SJCRH30 (cell line): Measurements from ENCODE around the gene EIF4E. TPM values are rescaled to one million over a fixed set of nuclear protein-coding genes. Genes with fewer than 3 reads are reported as not detected.

Source experiments
- DNase-seq, 2 experiments: peaks; one replicate each; pipeline ENCODE4 v3.0.0-alpha.2; 2015 to 2020
- H3K27ac ChIP-seq: fragments of 250-450 bp; sonication (Bioruptor Pico); 2 replicates; pipeline ENCODE4 v1.5.1; 2020; ENCODE audit warnings: mild to moderate bottlenecking, moderate library complexity
- H3K27me3 ChIP-seq: fragments of 250-450 bp; sonication (Bioruptor Pico); 2 replicates; pipeline ENCODE4 v1.5.1; 2020; ENCODE audit warnings: mild to moderate bottlenecking, moderate library complexity
- H3K36me3 ChIP-seq: fragments of 250-450 bp; sonication (Bioruptor Pico); 2 replicates; pipeline ENCODE4 v1.5.1; 2020; ENCODE audit warnings: mild to moderate bottlenecking, moderate library complexity
- H3K4me1 ChIP-seq: fragments of 250-450 bp; sonication (Bioruptor Pico); 2 replicates; pipeline ENCODE4 v1.5.1; 2020; ENCODE audit warnings: mild to moderate bottlenecking, moderate library complexity
- H3K4me3 ChIP-seq: fragments of 250-450 bp; sonication (Bioruptor Pico); 2 replicates; pipeline ENCODE4 v1.5.1; 2020; ENCODE audit warnings: mild to moderate bottlenecking, moderate library complexity
- H3K9me3 ChIP-seq: fragments of 250-450 bp; sonication (Bioruptor Pico); replicated peaks from 2 replicates; pipeline ENCODE4 v1.5.1; 2020; ENCODE audit warnings: mild to moderate bottlenecking, moderate library complexity
- total RNA-seq: library from RNA; depleted of rRNA; stranded (reverse); fragments of >200 nt; shearing (Covaris generic); gene quantifications from 2 replicates; pipeline ENCODE4 v1.2.3, GENCODE V29; 2014; rRNA removed

Gene EIF4E, protein sequence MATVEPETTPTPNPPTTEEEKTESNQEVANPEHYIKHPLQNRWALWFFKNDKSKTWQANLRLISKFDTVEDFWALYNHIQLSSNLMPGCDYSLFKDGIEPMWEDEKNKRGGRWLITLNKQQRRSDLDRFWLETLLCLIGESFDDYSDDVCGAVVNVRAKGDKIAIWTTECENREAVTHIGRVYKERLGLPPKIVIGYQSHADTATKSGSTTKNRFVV
- total RNA-seq: 191 and 202 TPM in 2 replicates

DNA sequence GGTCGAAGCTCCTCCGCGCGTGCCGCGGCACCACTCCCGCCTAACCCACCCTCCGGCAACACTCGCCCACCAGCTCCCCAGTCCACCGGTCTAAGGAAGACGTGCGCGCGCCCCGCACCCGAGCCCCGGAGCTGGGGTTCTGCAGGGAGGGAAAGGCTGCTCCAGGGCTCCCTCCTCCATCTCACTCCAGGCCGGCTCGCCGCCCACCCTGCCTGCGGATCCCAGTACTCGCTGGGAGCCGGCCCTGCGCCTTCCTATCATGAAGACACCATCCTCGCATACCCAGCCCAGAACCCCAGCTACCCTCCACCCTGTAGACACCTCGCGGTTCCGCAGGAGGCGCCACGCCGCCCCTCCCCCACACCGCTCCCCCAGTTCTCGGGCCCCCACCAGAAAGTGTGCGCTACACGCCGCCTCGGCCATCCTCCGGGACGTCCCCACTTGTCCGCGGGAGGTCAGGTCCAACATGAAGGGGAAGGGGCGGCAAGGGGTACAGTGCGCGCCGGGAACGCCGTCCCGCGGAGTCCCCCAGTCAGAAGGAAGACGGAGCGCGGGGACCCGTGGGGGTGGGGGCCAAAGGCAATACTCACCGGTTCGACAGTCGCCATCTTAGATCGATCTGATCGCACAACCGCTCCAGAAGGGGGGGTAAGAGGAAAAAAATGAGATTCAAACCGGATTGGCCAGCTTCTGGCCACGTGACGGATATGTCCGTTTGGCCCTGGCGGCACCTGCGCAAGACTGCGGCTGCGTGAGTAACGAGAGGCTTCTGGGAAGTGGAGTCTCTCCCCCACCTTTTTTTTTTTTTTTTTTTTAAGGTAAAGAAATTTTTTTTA, at the start of gene EIF4E:
Gene EIF4E, minus strand, starts transcription at position 629 of the 836 bp plus-strand sequence. Its CDS starts 21 bp downstream, at position 608.
- Histone ChIP-seq H3K4me1 (no peaks in the 10 kb centered on the region), H3K27me3 (no peaks in the 10 kb centered on the region), H3K27ac (peak within 1 kb of the TSS; percentile 87), H3K9me3 (no peaks in the 10 kb centered on the region), H3K36me3 (peaks cover 23% of the 10 kb centered on the region), H3K4me3 (peak within 1 kb of the TSS; percentile 98)
- DNase-seq: peak; percentile 97 to 98

DNA sequence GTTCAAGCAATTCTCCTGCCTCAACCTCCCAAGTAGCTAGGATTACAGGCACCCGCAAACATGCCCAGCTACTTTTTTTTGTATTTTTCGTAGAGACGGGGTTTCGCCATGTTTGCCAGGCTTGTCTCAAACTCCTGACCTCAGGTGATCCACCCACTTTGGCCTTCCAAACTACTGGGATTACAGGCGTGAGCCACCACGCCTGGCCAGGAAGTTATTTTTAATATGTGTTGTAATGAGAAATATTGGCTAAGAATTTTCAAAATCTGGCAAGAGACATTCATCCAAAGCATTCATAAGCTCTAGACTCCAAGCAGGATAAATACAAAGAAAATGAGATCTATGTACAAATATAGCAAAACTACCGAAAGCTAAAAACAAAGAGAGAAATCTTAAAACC, 48.6 kb upstream of the EIF4E start:
- no peak for DNase-seq
- H3K4me1 ChIP-seq: no peaks in the 10 kb centered on the region
- H3K4me3 ChIP-seq: no peak overlapping the region
- no peaks in the 10 kb centered on the region for H3K9me3 ChIP-seq
- H3K27me3 ChIP-seq: no peaks in the 10 kb centered on the region
- H3K27ac ChIP-seq: no peak overlapping the region
- H3K36me3 ChIP-seq: no peaks in the 10 kb centered on the region

DNA sequence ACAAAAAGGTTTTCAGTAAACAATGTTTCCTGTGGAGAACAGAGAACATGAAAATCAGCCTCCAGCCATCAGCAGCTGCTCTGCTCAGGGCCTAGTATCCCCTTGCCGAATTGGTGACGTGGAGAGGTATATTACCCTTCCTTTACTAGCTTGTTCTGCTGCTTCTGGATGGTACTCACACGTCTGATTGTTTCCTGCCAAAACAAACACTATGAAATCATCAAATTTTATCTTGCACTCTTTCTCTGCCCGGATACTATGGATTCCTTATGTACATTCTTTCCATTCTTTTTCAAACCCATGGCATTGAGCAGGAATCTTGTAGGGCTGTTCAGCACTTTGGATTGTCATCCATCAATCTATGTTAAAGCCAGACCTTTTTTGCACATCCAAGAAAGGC, 47.8 kb upstream of the EIF4E start:
- no peaks in the 10 kb centered on the region for H3K27me3 ChIP-seq
- no peaks in the 10 kb centered on the region for H3K36me3 ChIP-seq
- H3K4me1 ChIP-seq: no peaks in the 10 kb centered on the region
- H3K4me3 ChIP-seq: no peak overlapping the region
- no peak overlapping the region for H3K27ac ChIP-seq
- H3K9me3 ChIP-seq: no peaks in the 10 kb centered on the region
- DNase-seq: no peak

DNA sequence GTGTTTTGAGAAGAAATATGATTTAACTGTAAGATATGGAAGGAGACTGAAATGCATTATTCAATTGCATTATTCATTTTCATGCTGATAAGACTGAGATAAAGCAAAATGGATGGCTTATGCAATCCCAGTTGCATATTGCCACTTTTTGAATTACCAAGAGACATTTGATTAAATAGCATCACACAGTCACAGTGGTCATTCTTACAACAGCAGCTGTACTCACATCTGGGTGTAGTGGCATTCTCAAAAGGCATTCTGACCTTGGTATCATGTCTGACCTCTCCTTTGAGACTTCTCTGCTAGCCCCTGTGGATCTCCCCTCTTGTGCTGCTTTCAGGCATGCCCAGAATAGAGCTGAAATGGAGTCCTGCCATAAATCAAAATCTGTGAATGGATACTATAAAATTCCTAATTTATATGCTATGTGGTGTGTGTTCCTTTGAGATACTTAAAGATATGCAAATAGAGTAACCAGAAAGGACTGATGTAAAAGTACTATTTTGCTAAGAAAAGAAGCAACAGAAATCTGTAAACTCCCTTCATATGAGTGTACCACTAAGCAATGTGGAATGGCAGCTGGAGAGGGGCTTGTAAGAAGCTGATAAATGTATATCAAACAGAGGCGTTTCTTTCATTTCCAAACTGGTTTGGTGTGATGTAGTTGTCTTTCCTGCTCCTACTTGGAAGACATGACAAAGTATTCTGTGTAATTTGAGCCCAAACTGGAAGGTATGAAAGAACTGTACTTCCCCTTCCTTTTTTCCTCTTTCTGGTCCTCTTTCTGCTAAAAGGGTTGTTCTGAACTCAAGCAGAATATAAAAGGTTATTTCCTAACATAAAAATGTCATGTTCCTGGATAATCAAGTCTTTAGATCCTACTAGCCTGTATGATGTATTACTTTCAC, 41.2 kb upstream of the EIF4E start:
- no peaks in the 10 kb centered on the region for H3K9me3 ChIP-seq
- DNase-seq: no peak

DNA sequence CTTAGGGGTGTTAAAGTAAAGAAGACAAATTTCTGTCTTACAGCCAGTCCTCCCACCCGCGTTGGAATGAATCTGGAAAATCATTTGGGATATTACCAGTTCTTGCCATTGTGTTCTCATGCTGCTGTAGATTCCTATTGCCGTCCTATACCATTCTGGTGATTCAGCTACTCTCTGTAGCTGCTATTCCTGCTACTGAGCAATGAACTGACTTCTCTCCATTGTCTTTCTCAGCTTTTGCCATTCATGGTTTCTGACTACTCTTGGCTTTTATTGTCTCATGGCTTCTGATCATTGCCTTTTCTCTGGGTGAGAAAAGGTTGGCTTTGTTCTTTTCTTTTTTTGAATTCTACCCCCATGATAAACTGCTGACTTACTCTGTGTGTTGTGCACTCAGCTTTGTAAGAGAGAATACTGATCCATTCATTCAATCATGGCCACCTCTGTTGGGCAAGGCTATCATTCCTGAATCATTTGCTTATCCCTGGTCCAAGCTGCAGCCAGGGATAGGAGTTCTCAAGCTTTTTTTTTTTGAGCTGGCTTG, 38.9 kb upstream of the EIF4E start:
- no peaks in the 10 kb centered on the region for H3K36me3 ChIP-seq
- DNase-seq: no peak
- no peaks in the 10 kb centered on the region for H3K4me1 ChIP-seq
- H3K9me3 ChIP-seq: no peaks in the 10 kb centered on the region
- H3K4me3 ChIP-seq: no peak overlapping the region
- no peak overlapping the region for H3K27ac ChIP-seq
- no peaks in the 10 kb centered on the region for H3K27me3 ChIP-seq

More for the DNA sequence above, 41.2 kb upstream of the EIF4E start:
- Histone ChIP-seq H3K27me3 (no peaks in the 10 kb centered on the region), H3K27ac (no peak overlapping the region), H3K4me1 (no peaks in the 10 kb centered on the region), H3K36me3 (no peaks in the 10 kb centered on the region), H3K4me3 (no peak overlapping the region)

DNA sequence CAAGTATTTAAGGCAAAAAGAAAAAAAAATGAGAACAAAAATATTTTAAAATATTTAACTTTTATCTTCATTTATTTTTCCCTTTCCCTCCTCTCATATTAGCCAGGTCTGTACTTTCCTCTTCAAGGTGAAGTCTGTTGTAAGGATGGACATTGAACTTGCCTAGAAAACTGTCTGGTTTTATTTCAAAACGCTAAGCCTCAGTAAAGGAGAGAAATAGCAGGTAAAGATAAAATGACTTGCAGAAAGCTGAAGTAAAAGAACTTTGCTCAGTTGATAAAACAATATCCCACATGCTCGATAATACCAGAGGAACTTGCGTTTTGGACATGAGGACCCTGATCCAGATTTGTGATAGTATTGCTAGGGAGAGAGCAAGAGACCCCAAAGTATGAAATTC, 38.0 kb upstream of the EIF4E start:
- Histone ChIP-seq H3K27me3 (no peaks in the 10 kb centered on the region), H3K36me3 (no peaks in the 10 kb centered on the region), H3K9me3 (no peaks in the 10 kb centered on the region), H3K27ac (no peak overlapping the region), H3K4me1 (no peaks in the 10 kb centered on the region), H3K4me3 (no peak overlapping the region)
- DNase-seq: no peak

DNA sequence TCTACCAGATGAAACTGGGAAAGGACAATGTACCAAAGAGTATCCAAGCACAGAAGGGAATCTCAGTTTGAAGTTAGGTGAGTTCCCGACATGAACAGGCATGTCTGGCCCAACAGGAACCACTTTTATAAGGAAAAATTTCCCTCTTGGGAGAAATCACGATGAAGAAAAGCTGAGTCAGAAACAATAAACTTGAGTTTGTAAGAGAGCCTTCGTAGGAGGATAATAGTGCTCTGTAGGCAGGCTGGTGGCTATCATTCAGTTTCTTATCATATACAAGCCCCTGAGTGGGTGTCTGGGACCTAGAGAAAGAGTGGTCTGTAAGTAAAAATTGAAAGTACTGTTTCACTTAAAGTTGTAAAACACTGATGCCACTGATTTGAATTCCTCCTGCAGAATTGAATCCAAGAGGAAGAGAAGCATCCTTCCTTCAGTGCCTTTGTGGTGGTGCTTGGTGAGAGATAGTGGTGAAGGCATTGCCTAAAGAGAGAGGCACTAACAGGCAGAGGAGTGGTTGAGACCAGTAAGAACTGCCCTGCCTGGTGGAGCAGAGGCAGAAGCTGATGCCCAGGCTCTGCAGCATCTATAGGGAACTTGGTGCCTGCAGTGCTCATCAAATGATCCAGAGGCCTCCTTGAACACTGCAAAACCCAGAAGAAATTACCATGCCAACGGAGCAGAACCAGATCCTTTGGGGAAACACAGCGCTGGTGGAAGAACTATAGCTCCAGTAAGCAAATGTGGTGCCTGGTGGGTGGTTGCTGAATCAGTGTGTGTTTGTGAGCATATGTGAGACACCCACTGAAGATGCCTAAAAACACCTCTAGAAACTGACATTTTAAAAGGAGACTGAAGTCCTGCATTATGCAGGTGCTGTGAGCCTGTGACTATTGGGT, 34.9 kb upstream of the EIF4E start:
- no peaks in the 10 kb centered on the region for H3K9me3 ChIP-seq
- H3K4me1 ChIP-seq: no peaks in the 10 kb centered on the region
- H3K27me3 ChIP-seq: no peaks in the 10 kb centered on the region
- H3K36me3 ChIP-seq: no peaks in the 10 kb centered on the region
- no peak overlapping the region for H3K4me3 ChIP-seq
- DNase-seq: no peak
- H3K27ac ChIP-seq: no peak overlapping the region

DNA sequence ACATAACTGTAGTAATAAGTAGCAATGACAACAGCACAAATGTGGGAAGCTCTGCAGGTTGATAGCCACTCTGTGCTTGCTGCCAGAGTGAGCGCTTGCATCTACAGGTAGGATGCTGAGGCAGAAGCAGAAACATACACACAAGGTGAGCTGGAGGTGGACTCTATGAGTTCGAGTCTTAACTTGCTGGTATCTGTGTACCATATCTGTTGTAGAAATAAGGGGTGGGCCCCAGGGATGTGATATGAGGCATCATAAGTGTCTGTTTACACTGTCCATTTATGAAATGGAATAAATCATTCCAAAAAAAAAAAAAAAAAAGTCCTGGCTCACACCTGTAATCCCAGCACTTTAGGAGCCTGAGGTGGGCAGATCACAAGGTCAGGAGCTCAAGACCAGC, 32.8 kb upstream of the EIF4E start:
- Histone ChIP-seq H3K27me3 (no peaks in the 10 kb centered on the region), H3K9me3 (no peaks in the 10 kb centered on the region), H3K4me1 (no peaks in the 10 kb centered on the region), H3K36me3 (no peaks in the 10 kb centered on the region), H3K4me3 (no peak overlapping the region), H3K27ac (no peak overlapping the region)
- no peak for DNase-seq

DNA sequence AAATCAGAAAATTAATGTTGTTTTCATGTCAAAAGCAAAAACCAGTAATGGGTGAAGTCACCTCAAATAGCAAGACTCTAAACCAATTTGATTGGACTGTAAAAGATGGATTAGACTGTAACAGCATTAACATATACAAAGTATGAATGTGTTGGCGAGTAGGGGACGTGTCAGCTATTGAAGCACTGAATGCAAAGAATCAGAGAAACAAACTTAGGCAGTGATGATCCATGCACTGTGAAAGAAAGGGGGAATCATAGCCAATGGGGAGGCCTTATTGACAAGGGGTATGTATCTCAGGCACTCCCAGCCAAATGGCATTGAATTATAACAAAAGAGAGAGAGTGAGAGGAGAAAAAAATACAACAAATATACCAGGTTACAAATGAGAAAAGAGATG, 30.5 kb upstream of the EIF4E start:
- H3K9me3 ChIP-seq: no peaks in the 10 kb centered on the region
- no peak for DNase-seq
- no peak overlapping the region for H3K4me3 ChIP-seq
- H3K4me1 ChIP-seq: no peaks in the 10 kb centered on the region
- H3K27ac ChIP-seq: no peak overlapping the region
- no peaks in the 10 kb centered on the region for H3K36me3 ChIP-seq
- H3K27me3 ChIP-seq: no peaks in the 10 kb centered on the region

DNA sequence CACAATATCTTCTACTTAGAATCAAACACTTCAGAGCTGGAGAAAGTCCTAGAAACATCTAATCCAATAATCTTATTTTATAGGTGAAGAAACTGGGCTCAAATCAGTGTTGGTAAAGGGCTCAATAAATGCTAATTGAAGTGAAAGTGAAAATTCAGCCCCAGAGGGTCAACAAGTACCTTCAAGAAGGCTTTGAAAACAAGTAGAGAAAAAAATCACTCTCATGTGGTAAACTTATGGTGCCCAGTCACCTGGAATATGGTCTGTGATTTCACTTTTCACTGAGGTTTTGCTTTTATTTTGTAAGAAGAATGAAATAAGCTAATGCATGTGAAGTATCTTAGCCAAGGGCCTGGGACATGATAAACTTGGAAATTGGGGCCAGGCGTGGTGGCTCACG, 29.1 kb upstream of the EIF4E start:
- no peaks in the 10 kb centered on the region for H3K4me1 ChIP-seq
- no peaks in the 10 kb centered on the region for H3K36me3 ChIP-seq
- no peak for DNase-seq
- H3K27ac ChIP-seq: no peak overlapping the region
- H3K9me3 ChIP-seq: no peaks in the 10 kb centered on the region
- no peak overlapping the region for H3K4me3 ChIP-seq
- no peaks in the 10 kb centered on the region for H3K27me3 ChIP-seq

DNA sequence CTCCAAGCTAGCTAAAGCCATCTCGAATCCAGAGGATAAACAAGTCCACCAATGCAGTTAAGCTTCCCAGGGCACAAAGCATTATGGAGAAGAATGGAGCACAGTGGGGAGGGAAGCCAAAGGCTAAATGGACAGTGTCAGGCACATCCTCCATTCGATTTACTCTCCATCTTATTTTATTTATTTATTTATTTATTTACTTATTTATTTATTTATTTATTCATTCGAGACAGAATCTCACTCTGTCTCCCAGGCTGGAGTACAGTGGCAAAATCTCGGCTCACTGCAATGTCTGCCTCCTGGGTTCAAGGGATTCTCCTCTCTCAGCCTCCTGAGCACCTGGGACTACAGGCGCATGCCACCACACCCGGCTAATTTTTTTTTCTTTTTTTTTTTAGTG, 26.3 kb upstream of the EIF4E start:
- Histone ChIP-seq H3K4me3 (no peak overlapping the region), H3K27me3 (no peaks in the 10 kb centered on the region), H3K27ac (no peak overlapping the region), H3K36me3 (no peaks in the 10 kb centered on the region), H3K4me1 (no peaks in the 10 kb centered on the region), H3K9me3 (no peaks in the 10 kb centered on the region)
- no peak for DNase-seq

DNA sequence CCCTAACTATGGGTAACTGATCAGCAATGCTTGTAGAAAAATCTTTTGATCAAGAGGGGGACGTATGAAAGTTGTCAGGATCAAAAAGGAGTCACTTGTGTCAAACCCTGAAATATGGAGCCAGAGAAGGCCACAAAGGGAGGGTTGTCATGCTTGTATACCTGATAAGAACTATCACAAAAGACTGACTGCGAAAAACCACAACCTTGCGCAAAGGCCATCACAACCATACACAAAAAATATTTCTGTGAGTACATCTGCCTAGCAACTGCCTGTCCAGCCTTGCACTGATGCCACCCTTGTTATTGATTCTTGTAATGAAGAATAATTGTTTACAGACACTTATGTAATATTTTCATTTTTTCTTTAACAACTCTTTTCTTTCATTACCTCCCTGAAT, 22.8 kb upstream of the EIF4E start:
- DNase-seq: no peak

DNA sequence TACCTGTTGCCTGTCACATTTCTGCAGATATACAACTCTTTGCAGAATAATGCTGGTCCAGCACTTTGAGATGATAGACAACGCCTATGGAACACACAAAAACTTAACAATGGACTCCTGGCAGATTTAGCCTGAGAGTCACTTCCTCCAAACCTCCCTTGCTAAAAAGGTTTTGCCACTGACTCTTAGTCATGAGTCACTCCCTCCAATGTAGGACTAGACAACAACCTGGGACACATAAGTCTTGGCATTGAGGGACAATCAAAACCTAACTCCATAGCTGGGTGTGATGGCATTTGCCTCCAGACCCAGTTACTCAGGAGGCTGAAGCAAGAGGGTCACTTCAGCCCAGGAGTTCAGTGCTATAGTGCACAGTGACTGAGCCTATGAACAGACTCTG, 22.0 kb upstream of the EIF4E start:
- Histone ChIP-seq H3K27me3 (no peaks in the 10 kb centered on the region), H3K4me3 (no peak overlapping the region), H3K4me1 (no peaks in the 10 kb centered on the region), H3K27ac (no peak overlapping the region), H3K36me3 (no peaks in the 10 kb centered on the region), H3K9me3 (no peaks in the 10 kb centered on the region; the same call in 1 of the 2 replicates)
- DNase-seq: no peak

More for the DNA sequence above, 22.8 kb upstream of the EIF4E start:
- no peak overlapping the region for H3K4me3 ChIP-seq
- no peaks in the 10 kb centered on the region for H3K9me3 ChIP-seq
- H3K27me3 ChIP-seq: no peaks in the 10 kb centered on the region
- no peaks in the 10 kb centered on the region for H3K36me3 ChIP-seq
- H3K27ac ChIP-seq: no peak overlapping the region
- H3K4me1 ChIP-seq: no peaks in the 10 kb centered on the region

DNA sequence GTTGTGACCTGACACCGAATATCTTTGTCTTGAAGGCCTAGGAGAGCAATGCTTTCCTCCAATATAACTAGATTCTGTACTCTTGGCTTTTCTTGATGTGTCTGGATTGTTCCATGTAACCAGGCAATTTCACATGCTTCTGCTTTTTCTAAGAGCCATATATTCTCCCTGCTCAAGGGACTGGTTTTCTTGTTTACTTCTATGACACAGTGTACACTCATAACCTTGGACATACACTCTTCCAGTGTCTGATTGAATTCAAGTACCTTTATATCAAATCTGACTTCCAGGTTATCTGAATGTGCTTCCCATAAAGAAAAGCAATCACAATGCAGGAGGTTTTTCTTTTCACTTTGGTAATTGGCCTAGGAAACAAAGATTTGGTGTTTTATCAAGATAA, 17.4 kb upstream of the EIF4E start:
- no peaks in the 10 kb centered on the region; the same call in 1 of the 2 replicates for H3K9me3 ChIP-seq
- H3K4me1 ChIP-seq: no peaks in the 10 kb centered on the region
- H3K27me3 ChIP-seq: no peaks in the 10 kb centered on the region
- no peak overlapping the region for H3K4me3 ChIP-seq
- no peak overlapping the region for H3K27ac ChIP-seq
- H3K36me3 ChIP-seq: no peaks in the 10 kb centered on the region
- DNase-seq: no peak
